AG04450 (cell line): ENCODE results near the gene TNFRSF14. TPM values are rescaled to one million over a fixed set of nuclear protein-coding genes. Genes with fewer than 3 reads are reported as not detected.

Source experiments
- CTCF ChIA-PET: fragments of 300-600, 350-600 bp; formaldehyde crosslinking; extraction: SDS; loops from one replicate; lab custom pipeline; 2022; ENCODE audit warnings: antibody characterized with exemption, inconsistent platforms; lab: Charles Lee
- POLR2A ChIA-PET: fragments of 350-600 bp; formaldehyde crosslinking; extraction: SDS; loops from one replicate; lab custom pipeline; 2021; ENCODE audit warnings: antibody characterized with exemption, inconsistent platforms; lab: Yijun Ruan, JAX
- DNase-seq: peaks from one replicate; pipeline ENCODE4 v3.0.0-alpha.2; 2011; ENCODE audit warnings: low read depth, low spot score
- H3K27ac ChIP-seq: one replicate; pipeline ENCODE4 v1.5.1; 2012; ENCODE audit warnings: low read depth, low read length, control low read depth
- H3K27me3 ChIP-seq: one replicate; pipeline ENCODE4 v1.6.0; 2012; ENCODE audit warnings: low read length; ENCODE audit not compliant: control insufficient read depth, insufficient read depth
- H3K4me3 ChIP-seq: 2 replicates; pipeline ENCODE4 v1.5.1; 2011; ENCODE audit warnings: mild to moderate bottlenecking, low read depth, low read length, control low read depth
- H3K9me3 ChIP-seq: 2 replicates; pipeline ENCODE4 v1.5.1; 2012; ENCODE audit warnings: low read length; ENCODE audit not compliant: control insufficient read depth, insufficient read depth
- polyA plus RNA-seq: library from polyadenylated mRNA; depleted of rRNA; stranded (reverse); fragments of >200 nt; gene quantifications from 2 replicates; pipeline ENCODE4 v1.2.3, GENCODE V29; 2011
- TF ChIP-seq, protein P1 (sequence below): IDR thresholded peaks from 2 replicates; pipeline ENCODE4 v1.5.1; 2011; ENCODE audit warnings: low read depth, low read length, control low read depth, inconsistent platforms

The TNFRSF14 gene
- polyA plus RNA-seq, 1 experiment: 5.4 TPM

GRCh38 chr1:2525920-2526823 lies 30.0 kb upstream of the TNFRSF14 start, which contains the start of gene PANK4:
Gene PANK4, minus strand, starts transcription at chr1:2526596. Its CDS starts 9 bp downstream, at chr1:2526587.
- Histone ChIP-seq H3K4me3 (peak within 1 kb of the TSS; percentile 86), H3K27ac (peak within 1 kb of the TSS; percentile 39), H3K27me3 (peaks cover 27% of the 10 kb centered on the region), H3K9me3 (no peaks in the 10 kb centered on the region; the same call in 1 of the 2 replicates)
- POLR2A ChIA-PET: interaction anchor here (0.6 to 1.5 kb wide), 8 partner anchors 9 to 321 kb away, joined by 3 to 7 read pairs (median 3); partner anchors contain the start of genes MORN1 and RER1
- TF ChIP-seq, protein P1, sequence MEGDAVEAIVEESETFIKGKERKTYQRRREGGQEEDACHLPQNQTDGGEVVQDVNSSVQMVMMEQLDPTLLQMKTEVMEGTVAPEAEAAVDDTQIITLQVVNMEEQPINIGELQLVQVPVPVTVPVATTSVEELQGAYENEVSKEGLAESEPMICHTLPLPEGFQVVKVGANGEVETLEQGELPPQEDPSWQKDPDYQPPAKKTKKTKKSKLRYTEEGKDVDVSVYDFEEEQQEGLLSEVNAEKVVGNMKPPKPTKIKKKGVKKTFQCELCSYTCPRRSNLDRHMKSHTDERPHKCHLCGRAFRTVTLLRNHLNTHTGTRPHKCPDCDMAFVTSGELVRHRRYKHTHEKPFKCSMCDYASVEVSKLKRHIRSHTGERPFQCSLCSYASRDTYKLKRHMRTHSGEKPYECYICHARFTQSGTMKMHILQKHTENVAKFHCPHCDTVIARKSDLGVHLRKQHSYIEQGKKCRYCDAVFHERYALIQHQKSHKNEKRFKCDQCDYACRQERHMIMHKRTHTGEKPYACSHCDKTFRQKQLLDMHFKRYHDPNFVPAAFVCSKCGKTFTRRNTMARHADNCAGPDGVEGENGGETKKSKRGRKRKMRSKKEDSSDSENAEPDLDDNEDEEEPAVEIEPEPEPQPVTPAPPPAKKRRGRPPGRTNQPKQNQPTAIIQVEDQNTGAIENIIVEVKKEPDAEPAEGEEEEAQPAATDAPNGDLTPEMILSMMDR: no peak
- peak; percentile 71 for DNase-seq
- CTCF ChIA-PET: interaction anchor here (0.6 to 1.2 kb wide), 3 partner anchors 22 to 351 kb away, joined by 3 to 4 read pairs (median 3); no protein-coding TSS in a partner anchor

DNA sequence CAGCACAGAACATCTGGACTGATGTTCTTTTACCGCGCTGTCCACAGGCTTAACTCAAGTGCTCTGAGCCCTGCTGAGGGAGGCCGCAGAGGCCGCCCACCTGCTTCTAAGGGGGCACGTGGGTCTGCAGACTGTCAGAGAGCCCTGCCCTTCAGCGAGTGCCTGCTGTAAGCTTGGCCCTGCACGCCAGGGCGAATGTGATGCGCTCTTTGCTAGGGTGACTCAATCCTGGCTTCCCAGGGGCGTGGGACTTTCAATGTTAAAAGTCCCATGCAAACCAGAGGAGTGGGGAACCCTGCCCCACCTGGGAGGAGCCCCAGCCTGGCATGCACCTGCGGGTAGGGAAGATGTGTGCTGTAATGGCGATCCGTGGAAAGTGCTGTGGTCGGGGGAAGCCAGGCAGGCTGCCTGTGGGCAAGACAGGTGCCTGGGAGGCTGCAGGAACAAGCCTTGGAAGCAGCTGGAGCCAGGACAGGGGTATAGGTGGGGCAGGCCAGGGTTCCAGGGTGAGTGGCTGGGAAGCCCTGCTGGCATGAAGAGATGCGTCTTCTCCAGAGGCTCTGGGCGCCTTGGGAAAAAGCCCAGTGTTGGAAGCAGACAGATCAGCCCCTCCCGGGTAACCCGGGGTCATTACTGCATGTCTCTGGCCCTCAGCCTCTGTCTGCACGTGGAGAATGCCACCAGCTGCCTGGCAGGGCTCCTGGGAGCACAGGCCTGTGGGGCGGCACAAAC lies 29.2 kb upstream of the TNFRSF14 start:
- Histone ChIP-seq H3K27ac (no peak overlapping the region), H3K9me3 (no peaks in the 10 kb centered on the region; the same call in 1 of the 2 replicates), H3K4me3 (peak overlapping the region; percentile 47), H3K27me3 (peaks cover 35% of the 10 kb centered on the region)
- no peak for DNase-seq
- TF ChIP-seq, protein P1: no peak
- CTCF ChIA-PET: interaction anchor here (1.0 kb wide), 1 partner anchor 352 kb away, joined by 4 read pairs; no protein-coding TSS in a partner anchor
- POLR2A ChIA-PET: interaction anchor here (1.5 kb wide), 1 partner anchor 19 kb away, joined by 6 read pairs; no protein-coding TSS in a partner anchor

- no peak overlapping the region for H3K4me3 ChIP-seq
- DNase-seq: no peak
- CTCF ChIA-PET: no interaction called here
- H3K27ac ChIP-seq: no peak overlapping the region
- POLR2A ChIA-PET: no interaction called here
- TF ChIP-seq, protein P1: no peak
- H3K9me3 ChIP-seq: no peaks in the 10 kb centered on the region; the same call in 1 of the 2 replicates
- H3K27me3 ChIP-seq: peaks cover 35% of the 10 kb centered on the region
These were observed 28.7 kb upstream of the TNFRSF14 start for GRCh38 chr1:2527556-2527860.

DNA sequence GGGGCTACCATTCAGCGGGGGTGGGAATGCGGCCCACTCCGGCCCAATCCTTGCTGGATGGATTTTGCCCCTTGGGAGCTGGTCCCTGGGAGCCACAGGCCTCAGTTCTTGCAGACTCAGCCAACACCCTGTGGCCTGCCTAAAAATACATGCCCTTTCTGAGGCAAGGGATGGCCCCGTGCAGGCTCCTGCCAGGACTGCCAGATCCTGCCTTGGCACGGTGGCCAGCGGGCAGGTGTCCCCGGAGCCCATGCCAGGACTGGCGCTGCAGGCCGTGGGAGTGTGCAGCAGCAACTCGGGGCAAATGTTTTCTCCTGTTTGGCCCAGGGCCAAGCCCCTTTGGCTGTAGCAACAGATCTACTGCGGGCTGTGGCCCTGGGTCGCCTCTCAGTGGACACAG lies 28.2 kb upstream of the TNFRSF14 start:
- no peak for DNase-seq
- ChIA-PET CTCF (no interaction called here), POLR2A (no interaction called here)
- H3K4me3 ChIP-seq: no peak overlapping the region
- no peak overlapping the region for H3K27ac ChIP-seq
- TF ChIP-seq, protein P1: no peak
- H3K9me3 ChIP-seq: no peaks in the 10 kb centered on the region; the same call in 1 of the 2 replicates
- H3K27me3 ChIP-seq: peaks cover 35% of the 10 kb centered on the region
